ENCODE measurements around the gene FTMT.

FTMT gene

DNA sequence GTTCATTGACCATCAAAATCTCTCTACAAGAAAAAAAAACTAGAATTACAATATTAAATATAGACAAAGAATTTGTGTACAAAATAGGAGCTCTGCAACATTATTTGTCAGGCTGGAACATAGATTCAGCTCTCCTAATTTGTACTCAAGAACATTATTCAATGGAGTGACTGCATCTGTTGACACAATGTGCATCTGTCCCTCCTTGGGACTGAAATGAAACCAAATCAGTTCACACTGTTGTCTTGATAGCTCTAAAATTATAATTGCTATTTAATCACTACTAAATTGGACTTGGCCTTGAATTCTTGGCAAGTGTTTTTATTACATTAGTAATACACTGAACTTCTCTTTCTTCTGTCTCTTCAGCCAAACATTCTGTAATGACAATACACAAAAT, 47.7 kb downstream of the FTMT start:
- H3K27me3 ChIP-seq (ENCODE audit: control insufficient read depth in 5 of 5, insufficient read depth in 4 of 5, low read length in 5 of 5), result no peaks in the 10 kb centered on the region
- H3K4me1 ChIP-seq (ENCODE audit: control insufficient read depth in 5 of 5, insufficient read depth in 5 of 5, low read length in 5 of 5), result no peaks in the 10 kb centered on the region
- H3K27ac ChIP-seq (ENCODE audit: low read depth, low read length), result no peak overlapping the region
- no peak overlapping the region for H3K4me3 ChIP-seq (ENCODE audit: low read depth in 1 of 5, low read length in 5 of 5)
- no peak overlapping the region for H3K9ac ChIP-seq (ENCODE audit: low read length in 5 of 5)
- H3K9me3 ChIP-seq (ENCODE audit: control insufficient read depth in 5 of 5, low read length in 5 of 5), result no peaks in the 10 kb centered on the region
- no peaks in the 10 kb centered on the region for H3K36me3 ChIP-seq (ENCODE audit: control insufficient read depth in 5 of 5, insufficient read depth in 5 of 5, low read length in 5 of 5)
